ENCODE measurements around the gene TASOR2. TPM values are rescaled to one million over a fixed set of nuclear protein-coding genes. Genes with fewer than 3 reads are reported as not detected.

The TASOR2 gene
- total RNA-seq, 1 experiment from 2014 or later: 67.3 TPM

GRCh38 chr10:5732141-5732540 lies 47.5 kb downstream of the TASOR2 start:
- TF ChIP-seq ZBTB21 (CRISPR knock-in tag; IDR thresholded peaks at IDR 0.05; ENCODE audit: borderline replicate concordance) (no peak), KAT7 (CRISPR knock-in tag; IDR thresholded peaks at IDR 0.05; ENCODE audit: borderline replicate concordance) (no peak), CDX4 (CRISPR knock-in tag; IDR thresholded peaks at IDR 0.05; ENCODE audit: borderline replicate concordance) (no peak), FOXP4 (CRISPR knock-in tag; IDR thresholded peaks at IDR 0.05) (no peak), ATF1 (CRISPR knock-in tag; IDR thresholded peaks at IDR 0.05) (no peak), FOXP1 (CRISPR knock-in tag; IDR thresholded peaks at IDR 0.05; ENCODE audit: borderline replicate concordance) (no peak), ZNF416 (CRISPR knock-in tag; IDR thresholded peaks at IDR 0.05) (no peak), ZNF423 (CRISPR knock-in tag; IDR thresholded peaks at IDR 0.05) (no peak), JAZF1 (CRISPR knock-in tag; IDR thresholded peaks at IDR 0.05) (no peak), NR1H2 (CRISPR knock-in tag; IDR thresholded peaks at IDR 0.05) (no peak), OVOL2 (CRISPR knock-in tag; IDR thresholded peaks at IDR 0.05; ENCODE audit: borderline replicate concordance) (no peak), ZMAT4 (CRISPR knock-in tag; IDR thresholded peaks at IDR 0.05) (no peak), ZNF281 (CRISPR knock-in tag; IDR thresholded peaks at IDR 0.05) (no peak), PRDM15 (CRISPR knock-in tag; IDR thresholded peaks at IDR 0.05) (no peak), AFF4 (CRISPR knock-in tag; IDR thresholded peaks at IDR 0.05; ENCODE audit: borderline replicate concordance) (no peak), STAT6 (CRISPR knock-in tag; conservative IDR thresholded peaks at IDR 0.05; ENCODE audit: low read depth) (no peak), USF2 (CRISPR knock-in tag; IDR thresholded peaks at IDR 0.05) (no peak)
- no peak for ATAC-seq
- ChIA-PET CTCF (no interaction called here), POLR2A (interaction anchor here (0.7 kb wide), 1 partner anchor 18 kb away, joined by 3 read pairs; no protein-coding TSS in a partner anchor)
- Mint-ChIP-seq H3K27me3 (ENCODE audit: low read depth) (no peaks in the 10 kb centered on the region), H3K9me3 (no peaks in the 10 kb centered on the region), H3K4me1 (peaks cover under 1% of the 10 kb centered on the region; the same call in 1 of the 2 replicates), H3K36me3 (peaks cover 25% of the 10 kb centered on the region), H3K27ac (no peak overlapping the region), H3K4me3 (no peak overlapping the region)
- DNase-seq (ENCODE audit: low spot score): no peak

Measured in WTC11 (cell line).